HepG2 (cell line): ENCODE data around the gene MTUS2. TPM values are rescaled to one million over a fixed set of nuclear protein-coding genes. Genes with fewer than 3 reads are reported as not detected.

Source experiments
- ATAC-seq: fragments of 200-7000 bp; cut with Tn5 transposase; 3 replicates; pipeline ENCODE4 v1.9.1; 2020; ENCODE audit warnings: mild to moderate bottlenecking, moderate library complexity
- BruUV-seq: library from RNA; stranded (reverse); fragments of 400-500 nt; replicated peaks from 2 replicates; lab custom pipeline; 2021; lab: Mats Ljungman, UMichigan
- CTCF ChIA-PET: fragments of 300-600 bp; formaldehyde crosslinking; extraction: SDS; loops from one replicate; lab custom pipeline; 2021; ENCODE audit warnings: low total read pairs, inconsistent platforms, low intra/inter-chr PET ratio; lab: Yijun Ruan, JAX
- POLR2A ChIA-PET: fragments of 350-600 bp; sonication (Branson Sonifier 250); formaldehyde crosslinking; loops from one replicate; lab custom pipeline; 2020; ENCODE audit warnings: antibody characterized with exemption, inconsistent platforms; lab: Yijun Ruan, JAX
- DNase-seq: peaks from one replicate; pipeline ENCODE4 v3.0.0-alpha.2; 2015; ENCODE audit warnings: low spot score
- FAIRE-seq: peaks from 3 replicates; lab custom pipeline; 2011; peaks lifted over from hg19 to GRCh38; lab: Jason Lieb, UNC
- H2AFZ ChIP-seq: one replicate; pipeline ENCODE4 v1.6.1; 2011; ENCODE audit warnings: low read length, inconsistent platforms
- H3K27ac ChIP-seq: fragments of 300-600 bp; 3 replicates; pipeline ENCODE4 v1.8.0; 2011; ENCODE audit warnings: mixed run types, mild to moderate bottlenecking, mixed read lengths, low read length, inconsistent platforms; ENCODE audit not compliant: insufficient read depth; ENCODE audit errors: extremely low read length
- H3K27me3 ChIP-seq, 2 experiments: fragments of 200-600 bp in 1 of 2; 2 replicates in 1 of 2; 3 replicates in 1 of 2; pipeline versions ENCODE4 v1.6.0 to v1.8.0; 2011; ENCODE audit warnings: low read length in 2 of 2, mild to moderate bottlenecking in 2 of 2, moderate library complexity in 2 of 2, inconsistent platforms in 1 of 2; ENCODE audit not compliant: insufficient read depth in 2 of 2, control insufficient read depth in 1 of 2
- H3K36me3 ChIP-seq, 2 experiments: fragments of 200-600 bp in 1 of 2; replicated peaks in 1 of 2; 2 replicates in 1 of 2; 3 replicates in 1 of 2; pipeline versions ENCODE4 v1.5.1 to v1.8.0; 2011; ENCODE audit warnings: low read length in 2 of 2, inconsistent platforms in 1 of 2; ENCODE audit not compliant: insufficient read depth in 2 of 2, control insufficient read depth in 1 of 2
- H3K4me1 ChIP-seq: 2 replicates; pipeline ENCODE4 v1.5.1; 2012; ENCODE audit warnings: low read length, inconsistent platforms; ENCODE audit not compliant: insufficient read depth
- H3K4me2 ChIP-seq: 2 replicates; pipeline ENCODE4 v1.6.0; 2011; ENCODE audit warnings: low read depth, low read length, inconsistent platforms
- H3K4me3 ChIP-seq, 3 experiments: fragments of 200-600 bp in 1 of 3; sonication (generic), shearing (Covaris generic) in 1 of 3; replicated peaks in 1 of 3; 2 replicates each; pipeline ENCODE4 v1.5.1; 2011 to 2016; ENCODE audit warnings: low read length in 3 of 3, inconsistent platforms in 2 of 3, low read depth in 2 of 3, mild to moderate bottlenecking in 2 of 3, control low read depth in 1 of 3, mixed read lengths in 1 of 3; ENCODE audit not compliant: insufficient read depth in 1 of 3
- H3K79me2 ChIP-seq: one replicate; pipeline ENCODE4 v1.6.1; 2011; ENCODE audit warnings: low read length, inconsistent platforms; ENCODE audit not compliant: insufficient read depth
- H3K9ac ChIP-seq: 2 replicates; pipeline ENCODE4 v1.6.0; 2011; ENCODE audit warnings: mild to moderate bottlenecking, low read depth, low read length, inconsistent platforms; ENCODE audit not compliant: insufficient read depth
- H3K9me3 ChIP-seq: 2 replicates; pipeline ENCODE4 v1.5.1; 2012; ENCODE audit warnings: mild to moderate bottlenecking, low read length
- H4K20me1 ChIP-seq: 2 replicates; pipeline ENCODE4 v1.6.0; 2011; ENCODE audit warnings: inconsistent platforms, mild to moderate bottlenecking, low read length, moderate library complexity; ENCODE audit not compliant: insufficient read depth
- CREB1 ChIP-seq, 2 experiments: fragments of 450-650 bp in 1 of 2; IDR thresholded peaks; 2 replicates each; pipeline ENCODE4 v1.6.1; 2016 to 2017; ENCODE audit warnings: control low read depth in 1 of 2, mild to moderate bottlenecking in 1 of 2, missing compliant biosample characterization in 1 of 2, missing genetic modification characterization in 1 of 2
- EP300 ChIP-seq, 3 experiments: sonication (generic) in 1 of 3; formaldehyde crosslinking in 1 of 3; IDR thresholded peaks; 2 replicates each; pipeline versions ENCODE4 v1.5.1 to v1.6.1; 2011 to 2020; ENCODE audit warnings: low read depth in 2 of 3, low read length in 2 of 3, borderline replicate concordance in 1 of 3, improper control_type of control experiment in 1 of 3, mild to moderate bottlenecking in 1 of 3, missing genetic modification reagents in 1 of 3, moderate library complexity in 1 of 3
- ESRRA ChIP-seq: sonication (generic); formaldehyde crosslinking; IDR thresholded peaks from 2 replicates; pipeline ENCODE4 v1.5.1; 2020; ENCODE audit warnings: mild to moderate bottlenecking, low read depth, missing genetic modification reagents
- XBP1 ChIP-seq: sonication (generic); formaldehyde crosslinking; IDR thresholded peaks from 2 replicates; pipeline ENCODE4 v1.5.0; 2020; ENCODE audit warnings: missing genetic modification reagents
- ZNF407 ChIP-seq: sonication (generic); formaldehyde crosslinking; IDR thresholded peaks from one replicate; pipeline ENCODE4 v1.5.1; 2020; ENCODE audit warnings: mild to moderate bottlenecking, missing genetic modification reagents; ENCODE audit errors: not compliant biosample characterization
- ZNF496 ChIP-seq: sonication (generic); formaldehyde crosslinking; IDR thresholded peaks from 2 replicates; pipeline ENCODE4 v1.8.1; 2023; ENCODE audit warnings: mild to moderate bottlenecking, moderate library complexity, missing genetic modification reagents; ENCODE audit not compliant: insufficient replicate concordance
- WGBS: methylation state at CpG from one replicate; pipeline ENCODE4 v1.1.6; 2017; ENCODE audit warnings: low lambda C conversion rate; 5-methylcytosine and 5-hydroxymethylcytosine counted together
- in situ Hi-C: cut with HindIII; loops from 2 replicates; pipeline ENCODE4 v1.10.0; 2017; ENCODE audit warnings: low pct_unique_long_range_greater_than_20kb; ENCODE audit not compliant: extremely low pct_ligation_motif_present
- intact Hi-C: fragments of 100-400 bp; cut with micrococcal nuclease; formaldehyde crosslinking; loops from one replicate; pipeline ENCODE4 v1.10.0; 2022; ENCODE audit not compliant: unreplicated experiment
- polyA plus RNA-seq, 8 experiments: library from polyadenylated mRNA; depleted of rRNA in 3 of 8; stranded (reverse) in 7 of 8; unstranded in 1 of 8; fragments of >200 nt; fragmentation: Illumina TruSeq in 4 of 8; extraction: Trizol in 4 of 8; gene quantifications; 2 replicates each; pipeline versions ENCODE4 v1.2.1 to v1.2.3, GENCODE V29; 2011 to 2016; ENCODE audit warnings: low read depth in 4 of 8, missing spikeins in 1 of 8, mixed read lengths in 1 of 8; ENCODE audit not compliant: insufficient read depth in 1 of 8
- total RNA-seq, 5 experiments: library from RNA; depleted of rRNA; stranded (reverse); fragments of >200 nt; fragmentation: Illumina TruSeq; extraction: Trizol; gene quantifications; 2 replicates each; pipeline ENCODE4 v1.2.3, GENCODE V29; 2016; ENCODE audit warnings: low read depth in 1 of 5
- TF ChIP-seq, protein P1 (sequence below): sonication (generic); formaldehyde crosslinking; IDR thresholded peaks from 2 replicates; pipeline ENCODE4 v1.9.0; 2021; ENCODE audit warnings: missing genetic modification reagents, borderline replicate concordance

Gene MTUS2
- total and polyA plus RNA-seq, 2 of the 13 experiments (the other 11 are each of a cell fraction or from before 2014, with no cell fraction given), result not detected

DNA sequence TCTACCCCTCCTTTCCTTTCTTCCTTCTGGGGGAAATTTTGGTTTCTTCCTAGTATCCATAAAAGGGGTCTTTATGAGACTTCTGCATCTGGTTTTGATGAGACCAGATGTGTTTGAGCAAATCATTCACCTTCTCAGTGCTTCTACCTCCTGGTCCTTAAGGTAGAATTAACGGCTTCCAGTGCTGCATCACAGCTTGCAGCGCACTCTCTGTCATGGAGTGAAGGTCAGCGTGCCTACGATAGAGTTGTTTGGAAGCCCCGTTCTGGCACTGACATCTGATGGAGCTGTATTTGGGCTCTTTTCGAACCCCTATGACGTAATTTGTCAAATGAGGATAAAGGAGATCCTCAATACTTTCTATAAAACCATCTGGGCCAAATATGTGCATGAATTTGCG lies 164.2 kb downstream of the MTUS2 start (continued):
- TF ChIP-seq XBP1, result no peak
- TF ChIP-seq CREB1 (IDR thresholded peaks at IDR 0.05), result peak; percentile 34; the same call in 1 of the 2 replicates
- no peak for TF ChIP-seq CREB1 (CRISPR knock-in tag; IDR thresholded peaks at IDR 0.05)
- TF ChIP-seq ZNF496, result no peak
- TF ChIP-seq EP300 (IDR thresholded peaks at IDR 0.05; ENCODE audit: low read depth in 2 of 2, low read length in 2 of 2), result no peak
- no peak for TF ChIP-seq EP300 (CRISPR knock-in tag; IDR thresholded peaks at IDR 0.05; ENCODE audit: borderline replicate concordance)
- TF ChIP-seq, protein P1, sequence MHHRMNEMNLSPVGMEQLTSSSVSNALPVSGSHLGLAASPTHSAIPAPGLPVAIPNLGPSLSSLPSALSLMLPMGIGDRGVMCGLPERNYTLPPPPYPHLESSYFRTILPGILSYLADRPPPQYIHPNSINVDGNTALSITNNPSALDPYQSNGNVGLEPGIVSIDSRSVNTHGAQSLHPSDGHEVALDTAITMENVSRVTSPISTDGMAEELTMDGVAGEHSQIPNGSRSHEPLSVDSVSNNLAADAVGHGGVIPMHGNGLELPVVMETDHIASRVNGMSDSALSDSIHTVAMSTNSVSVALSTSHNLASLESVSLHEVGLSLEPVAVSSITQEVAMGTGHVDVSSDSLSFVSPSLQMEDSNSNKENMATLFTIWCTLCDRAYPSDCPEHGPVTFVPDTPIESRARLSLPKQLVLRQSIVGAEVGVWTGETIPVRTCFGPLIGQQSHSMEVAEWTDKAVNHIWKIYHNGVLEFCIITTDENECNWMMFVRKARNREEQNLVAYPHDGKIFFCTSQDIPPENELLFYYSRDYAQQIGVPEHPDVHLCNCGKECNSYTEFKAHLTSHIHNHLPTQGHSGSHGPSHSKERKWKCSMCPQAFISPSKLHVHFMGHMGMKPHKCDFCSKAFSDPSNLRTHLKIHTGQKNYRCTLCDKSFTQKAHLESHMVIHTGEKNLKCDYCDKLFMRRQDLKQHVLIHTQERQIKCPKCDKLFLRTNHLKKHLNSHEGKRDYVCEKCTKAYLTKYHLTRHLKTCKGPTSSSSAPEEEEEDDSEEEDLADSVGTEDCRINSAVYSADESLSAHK (CRISPR knock-in tag), result no peak

DNA sequence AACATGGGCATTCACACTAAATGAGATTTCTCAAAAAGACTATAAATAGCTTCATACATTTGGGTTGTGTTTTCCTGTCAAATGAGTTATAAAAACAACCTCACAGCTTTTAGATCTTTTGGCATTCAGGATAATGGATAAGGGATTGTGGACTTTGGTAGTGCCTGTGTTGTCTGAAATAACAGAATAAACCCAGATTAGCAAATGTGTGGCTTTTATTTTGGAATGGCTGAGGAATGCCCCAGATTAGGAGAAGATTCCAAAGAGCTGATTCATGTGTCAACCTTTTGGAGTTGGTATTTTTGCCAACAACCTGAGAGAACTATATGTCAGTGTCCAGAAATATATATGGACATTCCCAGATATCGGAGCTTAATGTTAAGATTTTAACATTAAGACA lies 164.7 kb downstream of the MTUS2 start:
- ChIA-PET POLR2A (no interaction called here), CTCF (no interaction called here)
- intact Hi-C loops, result no loop called here
- TF ChIP-seq ZNF407 (CRISPR knock-in tag) (no peak), ESRRA (CRISPR knock-in tag) (no peak)
- Histone ChIP-seq H3K9ac (no peak overlapping the region), H3K27ac (no peak overlapping the region), H3K27me3 (no peaks in the 10 kb centered on the region), H3K9me3 (peaks cover 38% of the 10 kb centered on the region), H3K4me3 (no peak overlapping the region), H4K20me1 (no peaks in the 10 kb centered on the region), H3K79me2 (no peaks in the 10 kb centered on the region), H3K36me3 (no peaks in the 10 kb centered on the region), H3K4me1 (no peaks in the 10 kb centered on the region), H3K4me2 (no peak overlapping the region), H2AFZ (no peak overlapping the region)
- ATAC-seq, result no peak
- no peak for FAIRE-seq
- WGBS, result 6% methylated on average over 1 of the region's 1 CpG
- no peak for DNase-seq
- in situ Hi-C loops, result no loop called here
- no TSS peak for BruUV-seq
